ENCODE results near the gene ATP8A2. TPM values are rescaled to one million over a fixed set of nuclear protein-coding genes. Genes with fewer than 3 reads are reported as not detected.

The ATP8A2 gene
- polyA plus RNA-seq, 6 donors from 2014 or later, result 0.03 TPM; not detected in 5

GRCh38 chr13:25645681-25646080, 273.9 kb downstream of the ATP8A2 start:
- ATAC-seq (ENCODE audit: low read depth in 2 of 2), result no peak
- DNase-seq, result no peak
- H3K27me3 Mint-ChIP-seq, result no peaks in the 10 kb centered on the region
- peaks cover 0 to 34% (median 25%) of the 10 kb centered on the region in 7 donors for H3K9me3 Mint-ChIP-seq
- no peaks in the 10 kb centered on the region for H3K36me3 Mint-ChIP-seq
- H3K4me1 Mint-ChIP-seq, result no peaks in the 10 kb centered on the region
- H3K27ac Mint-ChIP-seq, result no peak overlapping the region
- H3K4me3 Mint-ChIP-seq, result no peak overlapping the region

GRCh38 chr13:25649001-25649633, 277.3 kb downstream of the ATP8A2 start:
- no peaks in the 10 kb centered on the region for H3K4me1 Mint-ChIP-seq
- peaks cover 0 to 8% (median 0%) of the 10 kb centered on the region in 3 donors for H3K27me3 Mint-ChIP-seq
- H3K4me3 Mint-ChIP-seq, result no peak overlapping the region
- H3K9me3 Mint-ChIP-seq, result peaks cover 0 to 20% (median 11%) of the 10 kb centered on the region in 7 donors
- ATAC-seq (ENCODE audit: low read depth in 2 of 2), result no peak
- no peak overlapping the region for H3K27ac Mint-ChIP-seq
- no peak for DNase-seq
- H3K36me3 Mint-ChIP-seq, result no peaks in the 10 kb centered on the region

DNA sequence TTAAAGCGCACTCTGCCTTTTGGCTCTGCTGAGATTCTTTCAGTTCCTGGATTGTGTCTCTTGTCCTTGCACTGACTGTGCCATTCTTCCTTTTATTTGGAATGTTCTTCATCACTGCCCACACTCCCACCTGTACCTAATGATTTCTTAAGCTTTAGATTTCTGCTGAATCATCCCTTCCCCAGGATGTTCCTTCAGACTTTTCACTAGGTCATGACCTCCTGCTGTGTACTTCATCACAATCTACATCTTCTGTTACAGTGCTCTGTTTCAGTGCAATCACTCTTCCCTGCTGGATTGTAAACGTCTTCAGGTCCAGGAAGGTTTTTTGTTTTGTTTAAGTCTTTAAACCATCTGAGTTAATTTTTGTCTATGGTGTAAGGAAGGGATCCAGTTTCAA, 281.0 kb downstream of the ATP8A2 start:
- H3K27me3 Mint-ChIP-seq, result peaks cover 0 to 8% (median 5%) of the 10 kb centered on the region in 3 donors
- ATAC-seq (ENCODE audit: low read depth in 2 of 2), result no peak
- peaks cover 0 to 16% (median 5%) of the 10 kb centered on the region in 7 donors for H3K9me3 Mint-ChIP-seq
- H3K4me3 Mint-ChIP-seq, result no peak overlapping the region
- no peaks in the 10 kb centered on the region for H3K4me1 Mint-ChIP-seq
- H3K36me3 Mint-ChIP-seq, result no peaks in the 10 kb centered on the region
- peak overlapping the region in 1 of 6 donors; percentile 6 for H3K27ac Mint-ChIP-seq
- DNase-seq, result no peak

DNA sequence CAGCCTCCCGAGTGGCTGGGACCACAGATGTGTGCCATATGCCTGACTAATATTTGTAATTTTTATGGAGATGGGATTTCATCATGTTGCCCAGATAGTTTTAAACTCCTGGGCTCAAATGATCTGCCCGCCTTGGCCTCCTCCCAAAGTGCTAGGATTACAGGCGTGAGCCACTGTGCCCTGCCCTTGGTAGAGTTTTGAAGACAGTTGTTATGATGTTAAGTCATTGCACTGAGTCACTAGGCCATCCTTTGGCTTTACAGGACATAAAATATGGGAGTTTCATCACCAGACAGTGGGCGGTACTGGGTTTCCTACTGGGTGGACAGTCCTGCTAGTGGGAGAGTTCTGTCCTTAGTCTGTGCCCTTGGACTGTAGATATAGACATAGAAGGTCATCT, 282.5 kb downstream of the ATP8A2 start:
- H3K4me3 Mint-ChIP-seq, result no peak overlapping the region
- ATAC-seq (ENCODE audit: low read depth in 2 of 2) (no peak), DNase-seq (no peak)
- no peaks in the 10 kb centered on the region for H3K4me1 Mint-ChIP-seq
- no peak overlapping the region for H3K27ac Mint-ChIP-seq
- H3K9me3 Mint-ChIP-seq, result peaks cover 0 to 3% (median 0%) of the 10 kb centered on the region in 7 donors
- no peaks in the 10 kb centered on the region for H3K36me3 Mint-ChIP-seq
- peaks cover 5 to 8% (median 5%) of the 10 kb centered on the region in 3 donors for H3K27me3 Mint-ChIP-seq

- peaks cover 0 to 2% (median 0%) of the 10 kb centered on the region in 7 donors for H3K9me3 Mint-ChIP-seq
- ATAC-seq (ENCODE audit: low read depth in 2 of 2) (no peak), DNase-seq (no peak)
- H3K4me1 Mint-ChIP-seq, result no peaks in the 10 kb centered on the region
- peaks cover 5 to 8% (median 5%) of the 10 kb centered on the region in 3 donors for H3K27me3 Mint-ChIP-seq
- H3K4me3 Mint-ChIP-seq, result no peak overlapping the region
- no peaks in the 10 kb centered on the region for H3K36me3 Mint-ChIP-seq
- H3K27ac Mint-ChIP-seq, result no peak overlapping the region
Observed at GRCh38 chr13:25657157-25657556, 285.4 kb downstream of the ATP8A2 start.

DNA sequence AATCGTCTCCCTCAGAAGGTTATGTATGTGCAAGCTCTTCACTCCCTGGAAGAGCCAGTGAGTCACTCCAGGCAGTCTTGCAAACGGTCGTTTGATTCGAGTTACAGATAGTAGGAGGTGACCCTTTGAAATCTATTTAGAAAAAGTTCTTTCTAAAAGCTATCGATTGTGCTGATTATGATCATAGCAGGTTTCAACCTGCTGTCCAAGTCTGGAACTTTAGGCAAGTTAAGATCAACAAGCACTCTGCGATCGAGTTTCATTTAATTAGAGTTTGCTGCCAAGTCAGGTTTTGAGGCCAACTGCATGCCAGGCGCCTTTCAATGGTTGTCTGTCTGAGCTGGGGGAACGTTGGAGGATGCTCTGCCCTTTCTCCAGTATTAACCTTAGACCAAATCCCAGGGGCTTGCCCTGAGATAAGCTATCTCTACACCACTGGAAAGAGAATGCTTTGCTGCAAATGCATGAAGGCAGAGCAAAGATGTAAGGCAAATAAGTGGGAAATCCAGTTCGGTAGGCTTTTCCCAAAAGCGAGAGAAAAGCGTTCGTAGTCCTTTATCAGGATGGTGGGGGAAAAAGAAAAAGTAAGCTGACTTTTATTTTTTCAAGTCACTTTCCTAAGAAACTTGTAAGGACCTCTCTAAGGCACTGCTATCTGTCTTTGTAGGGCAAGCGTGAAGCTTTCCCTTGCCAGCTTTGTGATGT, 287.5 kb downstream of the ATP8A2 start:
- H3K27me3 Mint-ChIP-seq, result peaks cover 0 to 5% (median 5%) of the 10 kb centered on the region in 3 donors
- no peaks in the 10 kb centered on the region for H3K36me3 Mint-ChIP-seq
- ATAC-seq (ENCODE audit: low read depth in 2 of 2), result no peak
- H3K27ac Mint-ChIP-seq, result no peak overlapping the region
- no peak overlapping the region for H3K4me3 Mint-ChIP-seq
- H3K9me3 Mint-ChIP-seq, result peaks cover 0 to 2% (median 0%) of the 10 kb centered on the region in 7 donors
- no peak for DNase-seq
- H3K4me1 Mint-ChIP-seq, result no peaks in the 10 kb centered on the region

DNA sequence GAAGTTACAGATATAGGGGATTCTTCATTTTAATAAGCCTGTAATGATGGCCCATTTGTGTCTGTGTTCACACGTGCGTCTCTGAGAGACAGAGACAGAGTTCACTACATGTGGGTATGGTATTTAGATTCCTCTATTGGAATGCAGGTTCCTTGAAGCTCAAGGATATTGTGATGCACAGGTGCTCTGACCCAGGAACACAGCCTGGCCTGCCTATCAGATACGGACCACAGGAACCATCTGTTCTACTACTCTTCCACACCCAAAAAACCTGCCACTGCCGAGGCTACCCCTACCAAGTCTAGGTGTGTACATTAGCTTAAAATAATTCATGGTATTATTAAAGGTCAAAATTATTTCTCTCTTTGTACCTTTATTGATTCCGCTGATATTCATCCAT, 289.2 kb downstream of the ATP8A2 start:
- H3K27ac Mint-ChIP-seq, result no peak overlapping the region
- H3K9me3 Mint-ChIP-seq, result peaks cover 0 to 2% (median 0%) of the 10 kb centered on the region in 7 donors
- no peaks in the 10 kb centered on the region for H3K36me3 Mint-ChIP-seq

GRCh38 chr13:25662516-25662915, 290.7 kb downstream of the ATP8A2 start:
- H3K27me3 Mint-ChIP-seq, result peaks cover 0 to 5% (median 0%) of the 10 kb centered on the region in 3 donors
- H3K27ac Mint-ChIP-seq, result no peak overlapping the region
- H3K9me3 Mint-ChIP-seq, result peaks cover 0 to 2% (median 0%) of the 10 kb centered on the region in 7 donors
- no peak for DNase-seq
- H3K36me3 Mint-ChIP-seq, result no peaks in the 10 kb centered on the region
- no peak overlapping the region for H3K4me3 Mint-ChIP-seq
- H3K4me1 Mint-ChIP-seq, result no peaks in the 10 kb centered on the region
- ATAC-seq (ENCODE audit: low read depth in 2 of 2), result no peak

More for the DNA sequence above, 289.2 kb downstream of the ATP8A2 start:
- peaks cover 0 to 5% (median 0%) of the 10 kb centered on the region in 3 donors for H3K27me3 Mint-ChIP-seq
- H3K4me1 Mint-ChIP-seq, result no peaks in the 10 kb centered on the region
- DNase-seq, result no peak
- ATAC-seq (ENCODE audit: low read depth in 2 of 2), result no peak
- H3K4me3 Mint-ChIP-seq, result no peak overlapping the region

- Mint-ChIP-seq H3K4me1 (no peaks in the 10 kb centered on the region), H3K9me3 (peaks cover 5 to 33% (median 12%) of the 10 kb centered on the region in 7 donors), H3K4me3 (no peak overlapping the region), H3K27ac (peak overlapping the region in 1 of 6 donors; percentile 16), H3K36me3 (peaks cover 0 to 8% of the 10 kb centered on the region in 2 donors), H3K27me3 (peaks cover 0 to 5% (median 0%) of the 10 kb centered on the region in 3 donors)
- ATAC-seq (ENCODE audit: low read depth in 2 of 2) (no peak), DNase-seq (no peak)
Observed at GRCh38 chr13:25668345-25668744, 296.6 kb downstream of the ATP8A2 start.

- DNase-seq, result no peak
- no peak for ATAC-seq (ENCODE audit: low read depth in 2 of 2)
- no peaks in the 10 kb centered on the region for H3K4me1 Mint-ChIP-seq
- H3K27ac Mint-ChIP-seq, result no peak overlapping the region
- H3K9me3 Mint-ChIP-seq, result peaks cover 4 to 23% (median 7%) of the 10 kb centered on the region in 7 donors
- peaks cover 0 to 5% (median 0%) of the 10 kb centered on the region in 3 donors for H3K27me3 Mint-ChIP-seq
- no peak overlapping the region for H3K4me3 Mint-ChIP-seq
- H3K36me3 Mint-ChIP-seq, result peaks cover 0 to 8% of the 10 kb centered on the region in 2 donors
Observed at GRCh38 chr13:25673711-25674110, 301.9 kb downstream of the ATP8A2 start.

- Mint-ChIP-seq H3K4me3 (no peak overlapping the region), H3K27ac (no peak overlapping the region), H3K36me3 (peaks cover 0 to 6% of the 10 kb centered on the region in 2 donors), H3K27me3 (peaks cover 0 to 5% (median 0%) of the 10 kb centered on the region in 3 donors), H3K4me1 (no peaks in the 10 kb centered on the region), H3K9me3 (peaks cover 2 to 17% (median 5%) of the 10 kb centered on the region in 7 donors)
- ATAC-seq (ENCODE audit: low read depth in 2 of 2) (no peak), DNase-seq (no peak)
Observed at GRCh38 chr13:25674371-25674770, 302.6 kb downstream of the ATP8A2 start.

DNA sequence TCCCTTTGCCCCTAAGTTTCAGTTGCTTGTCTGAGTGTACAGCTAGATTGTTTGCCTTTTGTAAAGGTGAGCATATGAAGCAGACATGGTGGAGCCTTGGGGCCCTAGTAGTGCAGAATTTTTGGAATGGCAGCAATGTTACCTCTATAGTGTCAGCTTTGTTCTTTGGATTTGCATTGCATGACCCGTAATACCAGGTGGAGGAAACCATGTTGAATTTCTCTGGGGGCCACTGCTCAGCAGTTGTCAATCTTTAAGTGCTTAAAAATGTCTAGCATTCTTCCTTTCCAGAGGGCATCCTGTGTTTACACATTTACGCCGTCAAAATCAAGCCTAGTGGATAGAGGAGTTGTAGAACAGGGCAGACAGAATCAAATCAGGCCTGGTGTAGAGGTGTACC, 303.3 kb downstream of the ATP8A2 start:
- Mint-ChIP-seq H3K4me1 (no peaks in the 10 kb centered on the region), H3K9me3 (peaks cover 0 to 12% (median under 1%) of the 10 kb centered on the region in 7 donors), H3K27ac (no peak overlapping the region), H3K36me3 (no peaks in the 10 kb centered on the region), H3K4me3 (no peak overlapping the region), H3K27me3 (peaks cover 0 to 6% (median 0%) of the 10 kb centered on the region in 3 donors)
- ATAC-seq (ENCODE audit: low read depth in 2 of 2) (no peak), DNase-seq (no peak)

GRCh38 chr13:25677956-25678355, 306.2 kb downstream of the ATP8A2 start:
- no peak for ATAC-seq (ENCODE audit: low read depth in 2 of 2)
- no peak overlapping the region for H3K27ac Mint-ChIP-seq
- peaks cover 0 to 6% (median 0%) of the 10 kb centered on the region in 3 donors for H3K27me3 Mint-ChIP-seq
- DNase-seq, result no peak
- H3K4me3 Mint-ChIP-seq, result no peak overlapping the region
- H3K9me3 Mint-ChIP-seq, result peaks cover 0 to 4% (median 0%) of the 10 kb centered on the region in 7 donors
- H3K4me1 Mint-ChIP-seq, result no peaks in the 10 kb centered on the region
- H3K36me3 Mint-ChIP-seq, result no peaks in the 10 kb centered on the region

DNA sequence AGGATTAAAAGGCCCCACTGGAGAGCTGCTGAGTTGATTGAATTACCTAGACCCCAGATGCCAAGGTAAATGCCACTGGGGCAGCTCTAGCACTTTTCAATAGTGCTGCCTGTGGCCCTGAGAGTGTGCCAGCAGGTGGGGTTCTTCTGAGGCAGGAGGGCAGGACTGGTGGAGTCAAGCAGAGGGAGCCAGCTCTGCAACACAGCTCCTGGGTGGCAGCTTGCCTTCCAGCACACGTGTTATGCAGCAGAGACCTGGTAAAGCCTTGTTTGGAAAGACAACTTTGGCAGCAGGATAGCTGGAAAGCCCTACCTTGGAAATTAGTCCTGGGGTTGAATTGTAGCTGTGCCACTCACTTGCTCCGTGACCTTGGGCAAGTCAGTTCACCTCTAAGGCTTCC, 306.6 kb downstream of the ATP8A2 start:
- Mint-ChIP-seq H3K9me3 (peaks cover 0 to 4% (median 0%) of the 10 kb centered on the region in 7 donors), H3K4me3 (no peak overlapping the region), H3K4me1 (no peaks in the 10 kb centered on the region), H3K36me3 (no peaks in the 10 kb centered on the region), H3K27ac (no peak overlapping the region), H3K27me3 (peaks cover 0 to 6% (median 0%) of the 10 kb centered on the region in 3 donors)
- no peak for DNase-seq
- no peak for ATAC-seq (ENCODE audit: low read depth in 2 of 2)

Measured in naive B cell (primary cell).